Naive thymus-derived CD8-positive, alpha-beta T cell (primary cell): Measurements from ENCODE around the gene SOSTDC1. TPM values are rescaled to one million over a fixed set of nuclear protein-coding genes. Genes with fewer than 3 reads are reported as not detected.
"Not testable (repeated sequence)": the region's sequence is repeated elsewhere in the genome, so short reads cannot be mapped to it uniquely, and the experiment has no call there.

ENCODE experiments used
- ATAC-seq, 2 donors: fragments of 150-1000 bp; cut with Tn5 transposase in 1 of 2; sonication (Bioruptor Pico), chemical (Tn5 transposase) in 1 of 2; 1 replicate in 1 of 2; 2 replicates in 1 of 2; pipeline ENCODE4 v1.10.0; 2021; ENCODE audit warnings: mild to moderate bottlenecking in 2 of 2, moderate library complexity in 2 of 2
- POLR2A ChIA-PET: fragments of 350-600 bp; sonication (Branson Sonifier 250); formaldehyde crosslinking; loops from one replicate; lab custom pipeline; 2021; ENCODE audit warnings: antibody characterized with exemption; lab: Charles Lee
- DNase-seq, 10 donors: peaks; one replicate each; pipeline versions ENCODE4 v3.0.0 to v3.0.0-alpha.2; 2020 to 2022
- H3K27ac Mint-ChIP-seq, 10 donors: one replicate each; pipeline ENCODE4 v1.8.0; 2020 to 2022; ENCODE audit warnings: mild to moderate bottlenecking in 10 of 10, mixed read lengths in 10 of 10, moderate library complexity in 4 of 10, inconsistent platforms in 1 of 10
- H3K27me3 Mint-ChIP-seq, 5 donors: one replicate each; pipeline ENCODE4 v1.8.0; 2021 to 2022; ENCODE audit warnings: mixed read lengths in 5 of 5
- H3K36me3 Mint-ChIP-seq, 3 donors: one replicate each; pipeline ENCODE4 v1.8.0; 2020 to 2022; ENCODE audit warnings: mixed read lengths in 3 of 3, mild to moderate bottlenecking in 2 of 3, inconsistent platforms in 1 of 3
- H3K4me1 Mint-ChIP-seq, 4 donors: one replicate each; pipeline ENCODE4 v1.8.0; 2021 to 2022; ENCODE audit warnings: mixed read lengths in 4 of 4
- H3K4me3 Mint-ChIP-seq, 10 donors: one replicate each; pipeline ENCODE4 v1.8.0; 2020 to 2022; ENCODE audit warnings: mild to moderate bottlenecking in 10 of 10, mixed read lengths in 10 of 10, moderate library complexity in 6 of 10, inconsistent platforms in 1 of 10
- H3K9me3 Mint-ChIP-seq, 9 donors: one replicate each; pipeline ENCODE4 v1.8.0; 2020 to 2022; ENCODE audit warnings: mixed read lengths in 9 of 9, mild to moderate bottlenecking in 3 of 9, inconsistent platforms in 1 of 9, moderate library complexity in 1 of 9
- polyA plus RNA-seq, 3 donors: library from polyadenylated mRNA; unstranded; fragments of 300-500 nt; fragmentation: Illumina TruSeq; gene quantifications; one replicate each; pipeline ENCODE4 v1.2.3, GENCODE V29; 2021
- total RNA-seq, 8 experiments: library from RNA in 2 of 8; stranded (reverse) in 2 of 8; gene quantifications; one replicate each; pipeline ENCODE4 v1.2.3 and lab custom pipeline; 2021 to 2026

SOSTDC1 gene, protein sequence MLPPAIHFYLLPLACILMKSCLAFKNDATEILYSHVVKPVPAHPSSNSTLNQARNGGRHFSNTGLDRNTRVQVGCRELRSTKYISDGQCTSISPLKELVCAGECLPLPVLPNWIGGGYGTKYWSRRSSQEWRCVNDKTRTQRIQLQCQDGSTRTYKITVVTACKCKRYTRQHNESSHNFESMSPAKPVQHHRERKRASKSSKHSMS
- total RNA-seq (not detected), polyA plus RNA-seq (not detected), total RNA-seq (lab: John Stamatoyannopoulos, UW) (0 reads per million in 6 experiments)

- Mint-ChIP-seq H3K4me1 (peaks cover 0 to 9% (median 4%) of the 10 kb centered on the region in 4 donors), H3K4me3 (peak within 1 kb of the TSS in 9 of 10 donors; percentile 4 to 56 (median 42)), H3K9me3 (no peaks in the 10 kb centered on the region), H3K36me3 (peaks cover 0 to 2% (median 0%) of the 10 kb centered on the region in 3 donors), H3K27ac (peak within 1 kb of the TSS in 2 of 10 donors; percentile 29 to 61), H3K27me3 (peaks cover 0 to 4% (median 3%) of the 10 kb centered on the region in 5 donors)
- DNase-seq (no peak), ATAC-seq (peak in 1 of 2 donors; percentile 55)
- POLR2A ChIA-PET: interaction anchor here (0.6 kb wide), 1 partner anchor 247 kb away, joined by 6 read pairs; no protein-coding TSS in a partner anchor
Measured at GRCh38 chr7:16465469-16466361, at the start of gene SOSTDC1. Gene SOSTDC1 (minus strand): TSS chr7:16465738. CDS start chr7:16465668, 70 bp downstream.

- no peak for ATAC-seq
- Mint-ChIP-seq H3K9me3 (peaks cover 0 to 5% (median 0%) of the 10 kb centered on the region in 9 donors), H3K27ac (no peak overlapping the region)
Measured at GRCh38 chr7:16514729-16515128, 49.2 kb upstream of the SOSTDC1 start.

DNA sequence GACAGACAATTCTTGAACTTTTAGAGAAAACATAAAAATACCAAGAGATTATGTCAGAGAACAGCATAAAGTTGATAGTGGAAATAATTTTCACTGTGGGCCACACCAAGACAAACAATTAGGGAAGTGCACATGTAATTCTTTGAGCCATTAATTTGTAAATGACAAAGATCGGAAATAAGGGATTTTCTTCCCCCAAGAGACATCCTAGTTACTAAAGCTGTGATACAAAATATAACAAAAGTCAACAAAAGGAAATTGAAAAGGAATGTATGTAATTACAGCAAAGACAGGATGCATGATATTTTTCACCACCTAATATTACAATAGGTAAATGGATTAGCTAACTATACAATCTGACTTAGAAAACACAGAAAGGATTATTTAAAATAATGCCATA, 48.7 kb upstream of the SOSTDC1 start:
- Mint-ChIP-seq H3K9me3 (peaks cover 0 to 5% (median 0%) of the 10 kb centered on the region in 9 donors), H3K4me1 (no peaks in the 10 kb centered on the region), H3K4me3 (no peak overlapping the region), H3K27ac (no peak overlapping the region), H3K27me3 (peaks cover 0 to 6% (median 0%) of the 10 kb centered on the region in 5 donors), H3K36me3 (no peaks in the 10 kb centered on the region)
- POLR2A ChIA-PET: no interaction called here
- ATAC-seq (no peak), DNase-seq (no peak)

More at GRCh38 chr7:16514729-16515128, 49.2 kb upstream of the SOSTDC1 start:
- peaks cover 0 to 6% (median 0%) of the 10 kb centered on the region in 5 donors for H3K27me3 Mint-ChIP-seq
- H3K4me3 Mint-ChIP-seq: no peak overlapping the region
- H3K4me1 Mint-ChIP-seq: no peaks in the 10 kb centered on the region
- POLR2A ChIA-PET: no interaction called here
- no peak for DNase-seq
- H3K36me3 Mint-ChIP-seq: no peaks in the 10 kb centered on the region

DNA sequence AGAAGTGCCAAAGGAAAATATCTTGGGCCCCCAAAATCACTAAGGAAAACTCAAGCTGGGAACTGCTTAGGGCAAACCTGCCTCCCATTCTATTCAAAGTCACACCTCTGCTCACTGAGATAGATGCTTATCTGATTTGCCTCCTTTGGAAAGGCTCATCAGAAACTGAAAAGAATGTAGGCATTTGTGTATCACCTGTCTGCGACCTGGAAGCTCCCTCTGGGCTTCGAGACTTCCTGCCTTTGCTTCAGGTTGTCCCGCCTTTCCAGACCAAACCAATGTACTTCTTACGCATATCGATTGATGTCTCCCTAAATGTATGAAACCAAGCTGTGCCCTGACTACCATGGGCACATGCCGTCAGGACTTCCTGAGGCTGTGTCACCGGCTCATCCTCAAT, 46.6 kb upstream of the SOSTDC1 start:
- Mint-ChIP-seq H3K4me3 (no peak overlapping the region), H3K27me3 (peaks cover 0 to 11% (median 1%) of the 10 kb centered on the region in 5 donors), H3K36me3 (peaks cover 0 to 5% (median 0%) of the 10 kb centered on the region in 3 donors), H3K27ac (no peak overlapping the region), H3K9me3 (peaks cover 0 to 5% (median 0%) of the 10 kb centered on the region in 9 donors), H3K4me1 (no peaks in the 10 kb centered on the region)
- ATAC-seq (no peak), DNase-seq (no peak)
- POLR2A ChIA-PET: no interaction called here

DNA sequence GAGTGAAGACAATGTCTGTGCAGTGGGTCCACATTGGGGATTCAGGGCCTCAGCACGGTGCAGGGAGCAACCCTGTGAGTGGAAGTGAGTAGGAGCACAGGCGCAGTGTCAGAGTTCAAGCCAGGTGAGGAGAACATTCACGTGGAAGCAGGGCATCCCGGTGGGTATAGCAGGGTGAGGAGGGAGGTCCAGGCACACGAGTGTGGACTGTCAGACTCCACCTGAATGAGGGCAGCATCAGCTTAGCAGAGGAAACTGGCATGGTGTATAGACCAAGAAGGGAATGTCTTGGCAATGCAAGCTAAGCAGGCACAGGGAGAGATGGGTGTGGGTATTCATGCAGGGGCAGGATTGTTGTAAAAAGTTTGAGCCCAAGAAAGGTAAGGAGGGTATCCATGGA, 45.8 kb upstream of the SOSTDC1 start:
- POLR2A ChIA-PET: no interaction called here
- H3K27me3 Mint-ChIP-seq: peaks cover 0 to 11% (median 1%) of the 10 kb centered on the region in 5 donors
- no peak for ATAC-seq
- peaks cover 0 to 5% (median 0%) of the 10 kb centered on the region in 9 donors for H3K9me3 Mint-ChIP-seq
- peaks cover 0 to 5% (median 0%) of the 10 kb centered on the region in 3 donors for H3K36me3 Mint-ChIP-seq
- no peak overlapping the region for H3K4me3 Mint-ChIP-seq
- no peak for DNase-seq
- no peak overlapping the region for H3K27ac Mint-ChIP-seq
- H3K4me1 Mint-ChIP-seq: no peaks in the 10 kb centered on the region

GRCh38 chr7:16509829-16510228, 44.3 kb upstream of the SOSTDC1 start:
- peaks cover 0 to 2% (median 0%) of the 10 kb centered on the region in 4 donors for H3K4me1 Mint-ChIP-seq
- H3K36me3 Mint-ChIP-seq: peaks cover 0 to 5% (median 0%) of the 10 kb centered on the region in 3 donors
- POLR2A ChIA-PET: no interaction called here
- peaks cover 0 to 14% (median 2%) of the 10 kb centered on the region in 5 donors for H3K27me3 Mint-ChIP-seq
- H3K4me3 Mint-ChIP-seq: no peak overlapping the region
- ATAC-seq: no peak
- H3K27ac Mint-ChIP-seq: no peak overlapping the region
- peaks cover 0 to 5% (median 0%) of the 10 kb centered on the region in 9 donors for H3K9me3 Mint-ChIP-seq
- DNase-seq: no peak

DNA sequence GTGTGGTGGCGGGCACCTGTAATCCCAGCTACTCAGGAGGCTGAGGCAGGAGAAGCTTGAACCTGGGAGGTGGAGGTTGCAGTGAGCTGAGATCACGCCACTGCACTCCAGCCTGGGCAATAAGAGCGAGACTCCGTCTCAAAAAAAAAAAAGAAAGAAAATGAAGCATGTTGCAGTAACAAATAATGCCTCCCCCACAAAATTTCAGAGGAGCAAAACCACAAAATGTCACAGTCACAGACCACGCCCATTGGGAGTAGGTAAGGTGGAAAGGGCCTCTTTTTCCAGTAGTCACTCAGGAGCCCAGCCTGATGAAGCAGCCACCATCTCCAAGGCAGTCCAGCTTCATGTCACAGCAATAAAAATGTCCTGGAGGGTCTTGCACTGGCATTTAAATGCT, 40.9 kb upstream of the SOSTDC1 start:
- H3K36me3 Mint-ChIP-seq, DNase-seq, H3K4me3 Mint-ChIP-seq, H3K27ac Mint-ChIP-seq, ATAC-seq, POLR2A ChIA-PET, H3K9me3 Mint-ChIP-seq, H3K4me1 Mint-ChIP-seq: not testable (repeated sequence)
- peaks cover 0 to 18% (median 4%) of the 10 kb centered on the region in 5 donors for H3K27me3 Mint-ChIP-seq

DNA sequence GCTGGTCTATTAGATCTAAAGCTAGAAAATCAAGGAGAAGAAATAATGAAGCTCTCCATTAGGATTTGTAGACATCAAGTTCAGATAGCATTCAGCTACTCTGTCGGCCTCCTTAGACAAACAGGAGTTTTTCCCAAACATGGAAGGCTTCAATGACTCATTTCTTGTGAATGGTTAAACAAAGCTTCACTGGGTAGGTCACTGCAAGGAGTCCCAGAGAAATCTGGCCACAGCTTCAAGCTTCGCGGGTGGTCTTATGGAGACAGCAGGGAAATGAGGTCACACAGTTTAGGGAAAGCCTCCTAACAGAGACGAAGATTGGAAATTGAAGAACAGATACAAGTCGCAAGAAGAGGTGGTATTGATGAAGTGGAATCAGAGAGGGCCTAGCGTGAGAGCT, 38.5 kb upstream of the SOSTDC1 start:
- DNase-seq (no peak), ATAC-seq (no peak)
- H3K4me1 Mint-ChIP-seq: peaks cover 0 to 2% (median 0%) of the 10 kb centered on the region in 4 donors
- peaks cover 0 to 5% (median 0%) of the 10 kb centered on the region in 9 donors for H3K9me3 Mint-ChIP-seq
- peaks cover 0 to 13% (median 4%) of the 10 kb centered on the region in 5 donors for H3K27me3 Mint-ChIP-seq
- no peak overlapping the region for H3K27ac Mint-ChIP-seq
- H3K4me3 Mint-ChIP-seq: no peak overlapping the region
- H3K36me3 Mint-ChIP-seq: peaks cover 0 to 5% (median 0%) of the 10 kb centered on the region in 3 donors
- POLR2A ChIA-PET: no interaction called here

- DNase-seq: no peak
- H3K27ac Mint-ChIP-seq: no peak overlapping the region
Measured at GRCh38 chr7:16502303-16502702, 36.8 kb upstream of the SOSTDC1 start.

DNA sequence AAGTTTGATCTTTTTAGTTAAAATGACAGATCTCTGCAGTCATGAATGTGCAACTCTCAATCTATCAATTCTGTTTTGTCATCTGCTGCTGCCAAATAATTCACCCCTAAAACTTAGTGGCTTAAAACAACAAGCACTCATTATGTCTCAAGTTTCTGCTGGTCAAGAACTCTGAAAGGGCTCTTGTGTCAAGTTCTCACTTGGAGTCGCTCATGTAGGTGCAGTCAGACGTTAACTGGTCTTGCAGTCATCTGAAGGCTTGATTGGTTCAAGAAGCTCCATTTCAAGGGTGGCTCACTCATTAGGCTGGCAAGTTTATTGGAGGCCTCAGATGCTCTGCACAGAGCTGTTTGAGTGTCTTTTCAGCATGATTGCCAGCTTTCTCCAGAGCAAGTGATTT, 32.6 kb upstream of the SOSTDC1 start:
- H3K27me3 Mint-ChIP-seq: peaks cover 0 to 10% (median 3%) of the 10 kb centered on the region in 5 donors
- ATAC-seq (no peak), DNase-seq (no peak)
- H3K4me3 Mint-ChIP-seq: no peak overlapping the region
- no peak overlapping the region for H3K27ac Mint-ChIP-seq
- no peaks in the 10 kb centered on the region for H3K36me3 Mint-ChIP-seq
- POLR2A ChIA-PET: no interaction called here
- H3K9me3 Mint-ChIP-seq: no peaks in the 10 kb centered on the region
- H3K4me1 Mint-ChIP-seq: no peaks in the 10 kb centered on the region

More at GRCh38 chr7:16502303-16502702, 36.8 kb upstream of the SOSTDC1 start:
- no peak overlapping the region for H3K4me3 Mint-ChIP-seq
- H3K27me3 Mint-ChIP-seq: peaks cover 0 to 9% (median 4%) of the 10 kb centered on the region in 5 donors
- H3K9me3 Mint-ChIP-seq: no peaks in the 10 kb centered on the region
- ATAC-seq: no peak
- POLR2A ChIA-PET: no interaction called here
- H3K36me3 Mint-ChIP-seq: no peaks in the 10 kb centered on the region
- peaks cover 0 to 2% (median 0%) of the 10 kb centered on the region in 4 donors for H3K4me1 Mint-ChIP-seq

- Mint-ChIP-seq H3K4me1 (no peaks in the 10 kb centered on the region), H3K9me3 (no peaks in the 10 kb centered on the region), H3K4me3 (no peak overlapping the region), H3K36me3 (no peaks in the 10 kb centered on the region), H3K27ac (no peak overlapping the region), H3K27me3 (peaks cover 0 to 6% (median 2%) of the 10 kb centered on the region in 5 donors)
- no peak for ATAC-seq
- no peak for DNase-seq
- POLR2A ChIA-PET: no interaction called here
Measured at GRCh38 chr7:16494955-16495719, 29.6 kb upstream of the SOSTDC1 start.

DNA sequence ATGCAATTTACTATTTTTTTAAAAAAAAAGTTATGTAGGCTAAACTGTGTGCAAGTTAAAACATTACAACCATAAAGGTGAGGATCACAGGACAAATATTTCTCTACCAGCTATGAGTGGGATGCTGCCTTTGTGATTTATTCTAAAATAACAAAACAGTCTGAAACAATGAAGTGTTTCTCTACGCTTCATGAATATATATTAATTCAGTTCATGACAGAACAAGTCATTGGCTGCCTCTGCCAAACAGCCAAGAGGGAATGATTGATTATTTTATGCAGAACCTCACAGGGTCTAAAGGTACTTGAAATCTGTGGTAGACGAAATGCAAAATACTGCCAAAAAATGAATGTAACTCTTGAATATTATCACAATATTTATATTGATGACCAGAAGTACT, 29.0 kb upstream of the SOSTDC1 start:
- DNase-seq: no peak
- Mint-ChIP-seq H3K4me1 (no peaks in the 10 kb centered on the region), H3K27me3 (peaks cover 0 to 6% (median 2%) of the 10 kb centered on the region in 5 donors), H3K36me3 (no peaks in the 10 kb centered on the region), H3K27ac (no peak overlapping the region), H3K4me3 (no peak overlapping the region), H3K9me3 (no peaks in the 10 kb centered on the region)
- ATAC-seq: no peak
- POLR2A ChIA-PET: no interaction called here
